GM13976 (cell line): Measurements from ENCODE around the gene GDI1.

Experiments used
- DNase-seq: peaks from one replicate; pipeline ENCODE4 v3.0.0; 2012; ENCODE audit warnings: low spot score
- CTCF ChIP-seq: IDR thresholded peaks from 2 replicates; pipeline ENCODE4 v1.5.1; 2012; ENCODE audit warnings: borderline replicate concordance, mild to moderate bottlenecking; ENCODE audit not compliant: insufficient read depth; ENCODE audit errors: extremely low read depth, missing control alignments, control extremely low read depth
- in situ Hi-C: fragments of 300-500 bp; cut with MboI; formaldehyde crosslinking; loops from one replicate; pipeline ENCODE4 v1.12.0; 2022; ENCODE audit warnings: low sequenced_read_pairs, mixed read lengths, inconsistent platforms; ENCODE audit not compliant: unreplicated experiment

Gene GDI1

GRCh38 chrX:154484255-154485149 is 47.5 kb downstream of the GDI1 start:
- no peak for DNase-seq
- in situ Hi-C loops, result no loop called here
- TF ChIP-seq CTCF, result no peak

GRCh38 chrX:154485150-154486051 is 48.4 kb downstream of the GDI1 start:
- in situ Hi-C loops, result no loop called here
- TF ChIP-seq CTCF, result no peak
- no peak for DNase-seq

- TF ChIP-seq CTCF, result no peak
- no peak for DNase-seq
- in situ Hi-C loops, result no loop called here
Measured at GRCh38 chrX:154486052-154486395, 49.1 kb downstream of the GDI1 start.

- in situ Hi-C loops, result no loop called here
- no peak for TF ChIP-seq CTCF
- DNase-seq, result peak; percentile 77
Measured at GRCh38 chrX:154486396-154487207, 49.6 kb downstream of the GDI1 start, which contains the start of gene UBL4A. TSS of gene UBL4A (minus strand) at chrX:154486615. CDS start at chrX:154486584, 31 bp downstream.

- DNase-seq, result no peak
- TF ChIP-seq CTCF, result no peak
- in situ Hi-C loops, result no loop called here
Measured at GRCh38 chrX:154487518-154488290, 50.8 kb downstream of the GDI1 start.
